Measurements from ENCODE around the gene ERI2. TPM values are rescaled to one million over a fixed set of nuclear protein-coding genes. Genes with fewer than 3 reads are reported as not detected.
"Not testable (repeated sequence)": the region's sequence is repeated elsewhere in the genome, so short reads cannot be mapped to it uniquely, and the experiment has no call there.

The ERI2 gene
- total RNA-seq, 1 experiment from 2014 or later: 43.5 TPM

GRCh38 chr16:20818929-20819585 is 12.8 kb upstream of the ERI2 start:
- no peak for DNase-seq (ENCODE audit: low read depth)

- peak; percentile 20 for DNase-seq (ENCODE audit: low read depth)
Measured at GRCh38 chr16:20814784-20815183, 8.5 kb upstream of the ERI2 start.

GRCh38 chr16:20812510-20812909 is 6.2 kb upstream of the ERI2 start:
- no peak for DNase-seq (ENCODE audit: low read depth)

GRCh38 chr16:20811889-20812439 is 5.7 kb upstream of the ERI2 start:
- DNase-seq (ENCODE audit: low read depth): no peak

GRCh38 chr16:20807862-20808261 is 1.6 kb upstream of the ERI2 start:
- no peak for DNase-seq (ENCODE audit: low read depth)

- not testable (repeated sequence) for DNase-seq (ENCODE audit: low read depth)
Measured at GRCh38 chr16:20805684-20806167, 546 bp downstream of the ERI2 start.

GRCh38 chr16:20803561-20804214 is 2.6 kb downstream of the ERI2 start:
- no peak for DNase-seq (ENCODE audit: low read depth)

- peak; percentile 5 for DNase-seq (ENCODE audit: low read depth)
Measured at GRCh38 chr16:20803192-20803560, 3.1 kb downstream of the ERI2 start.

GRCh38 chr16:20801278-20801677 is 5.0 kb downstream of the ERI2 start:
- no peak for DNase-seq (ENCODE audit: low read depth)

- DNase-seq (ENCODE audit: low read depth): peak; percentile 36
Measured at GRCh38 chr16:20799599-20799998, 6.7 kb downstream of the ERI2 start.

- DNase-seq (ENCODE audit: low read depth): no peak
Measured at GRCh38 chr16:20798364-20798763, 7.9 kb downstream of the ERI2 start.

GRCh38 chr16:20791923-20792612 is 14.2 kb downstream of the ERI2 start:
- DNase-seq (ENCODE audit: low read depth): peak; percentile 18

- DNase-seq (ENCODE audit: low read depth): no peak
Measured at GRCh38 chr16:20789130-20789529, 17.1 kb downstream of the ERI2 start.

GRCh38 chr16:20784204-20784603 is 22.1 kb downstream of the ERI2 start:
- no peak for DNase-seq (ENCODE audit: low read depth)

GRCh38 chr16:20782470-20782869 is 23.8 kb downstream of the ERI2 start:
- DNase-seq (ENCODE audit: low read depth): no peak

- no peak for DNase-seq (ENCODE audit: low read depth)
Measured at GRCh38 chr16:20781697-20782096, 24.6 kb downstream of the ERI2 start.

- peak; percentile 68 for DNase-seq (ENCODE audit: low read depth)
Measured at GRCh38 chr16:20774703-20775362, 31.4 kb downstream of the ERI2 start.

GRCh38 chr16:20773679-20774078 is 32.6 kb downstream of the ERI2 start:
- DNase-seq (ENCODE audit: low read depth): no peak

GRCh38 chr16:20768818-20769217 is 37.5 kb downstream of the ERI2 start:
- no peak for DNase-seq (ENCODE audit: low read depth)

- no peak for DNase-seq (ENCODE audit: low read depth)
Measured at GRCh38 chr16:20768121-20768520, 38.2 kb downstream of the ERI2 start.

GRCh38 chr16:20767577-20767976 is 38.7 kb downstream of the ERI2 start:
- no peak for DNase-seq (ENCODE audit: low read depth)

- no peak for DNase-seq (ENCODE audit: low read depth)
Measured at GRCh38 chr16:20766294-20766693, 40.0 kb downstream of the ERI2 start.
